Measurements from ENCODE around the gene FHIT.

- TF ChIP-seq POLR2A (IDR thresholded peaks at IDR 0.05; ENCODE audit: low read length) (no peak), GATA1 (IDR thresholded peaks at IDR 0.05; ENCODE audit: low read depth, low read length) (no peak)
These were observed 105.0 kb downstream of the FHIT start for GRCh38 chr3:61146010-61146890.

Data from erythroblast (primary cell).